ENCODE results near the gene TNF.

The TNF gene

GRCh38 chr6:31610968-31611367 is 35.6 kb downstream of the TNF start:
- no peak overlapping the region for H3K4me3 ChIP-seq (ENCODE audit: low read length)
- no peak for TF ChIP-seq ZNF274 (IDR thresholded peaks at IDR 0.05; ENCODE audit: low read depth, low read length)

DNA sequence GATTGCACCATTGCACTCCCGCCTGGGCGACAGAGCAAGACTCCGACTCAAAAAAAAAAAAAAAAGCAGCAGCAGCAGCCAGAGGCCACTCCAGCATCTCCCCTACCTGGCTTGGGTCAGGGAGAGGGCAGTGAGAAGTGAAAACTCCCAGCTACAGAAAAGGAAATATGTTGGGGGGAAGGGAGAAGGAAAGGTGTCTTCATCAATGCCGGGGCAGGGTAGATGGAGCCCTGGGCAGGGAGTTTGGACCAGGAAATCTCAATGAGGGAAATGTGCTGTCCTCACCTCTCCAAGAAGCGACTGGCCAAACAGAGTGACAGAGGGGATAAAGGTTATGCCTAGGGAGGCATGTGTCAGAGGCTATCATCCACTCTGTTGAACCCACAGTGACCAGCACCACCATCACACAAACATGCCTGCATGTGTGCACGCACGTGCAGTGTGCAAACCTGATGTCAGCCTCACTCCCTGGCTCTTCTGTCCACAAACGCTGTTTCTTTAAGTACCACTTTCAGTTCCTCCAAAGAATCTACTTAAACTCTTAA is 38.8 kb downstream of the TNF start:
- TF ChIP-seq ZNF274 (IDR thresholded peaks at IDR 0.05; ENCODE audit: low read depth, low read length), result no peak
- no peak overlapping the region for H3K4me3 ChIP-seq (ENCODE audit: low read length)

GRCh38 chr6:31614684-31615578 is 39.6 kb downstream of the TNF start, which contains the start of gene AIF1:
TSS of gene AIF1 (plus strand) at chr6:31615234. CDS start at chr6:31615330, 96 bp downstream.
- no peak for TF ChIP-seq ZNF274 (IDR thresholded peaks at IDR 0.05; ENCODE audit: low read depth, low read length)
- peak within 1 kb of the TSS; percentile 38; the same call in 1 of the 2 replicates for H3K4me3 ChIP-seq (ENCODE audit: low read length)

DNA sequence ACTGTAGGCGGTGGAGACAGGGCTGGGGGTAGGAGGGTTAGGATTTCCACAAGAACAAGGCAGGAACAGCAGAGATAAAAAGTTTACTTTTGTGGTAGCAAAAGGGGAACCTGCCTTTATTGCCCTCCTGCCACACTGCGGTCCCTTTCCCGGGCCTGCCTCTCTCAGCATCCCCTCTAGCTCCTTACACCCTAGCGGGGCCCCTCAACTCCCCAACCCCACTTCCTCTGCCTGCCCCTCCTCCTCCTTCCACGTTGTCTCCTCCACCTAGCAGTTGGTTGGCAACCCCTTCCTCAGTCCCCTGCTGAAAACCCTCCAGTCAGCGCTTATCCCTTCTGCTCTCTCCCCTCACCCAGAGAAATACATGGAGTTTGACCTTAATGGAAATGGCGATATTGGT is 40.4 kb downstream of the TNF start:
- no peak for TF ChIP-seq ZNF274 (IDR thresholded peaks at IDR 0.05; ENCODE audit: low read depth, low read length)
- peak overlapping the region; percentile 38; the same call in 1 of the 2 replicates for H3K4me3 ChIP-seq (ENCODE audit: low read length)

DNA sequence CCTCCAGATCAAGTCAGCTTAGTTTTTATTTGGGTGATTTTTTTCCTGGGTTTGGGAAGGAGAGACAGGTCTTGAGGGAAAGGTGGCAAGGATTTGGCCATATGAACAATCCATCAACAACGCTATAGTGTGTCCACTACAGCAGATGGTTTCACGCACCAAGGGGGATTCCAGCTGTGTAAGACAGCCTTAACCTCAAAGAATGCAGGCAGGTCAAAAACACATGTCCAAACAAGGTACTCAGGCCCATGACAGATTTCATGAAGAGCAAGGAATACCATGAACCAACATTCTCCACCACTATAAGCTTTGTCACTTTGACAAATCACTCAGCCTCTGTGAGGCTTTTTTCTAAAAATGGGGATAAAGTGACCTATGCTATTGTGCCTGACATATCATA is 41.6 kb downstream of the TNF start:
- TF ChIP-seq ZNF274 (IDR thresholded peaks at IDR 0.05; ENCODE audit: low read depth, low read length), result no peak
- H3K4me3 ChIP-seq (ENCODE audit: low read length), result no peak overlapping the region

DNA sequence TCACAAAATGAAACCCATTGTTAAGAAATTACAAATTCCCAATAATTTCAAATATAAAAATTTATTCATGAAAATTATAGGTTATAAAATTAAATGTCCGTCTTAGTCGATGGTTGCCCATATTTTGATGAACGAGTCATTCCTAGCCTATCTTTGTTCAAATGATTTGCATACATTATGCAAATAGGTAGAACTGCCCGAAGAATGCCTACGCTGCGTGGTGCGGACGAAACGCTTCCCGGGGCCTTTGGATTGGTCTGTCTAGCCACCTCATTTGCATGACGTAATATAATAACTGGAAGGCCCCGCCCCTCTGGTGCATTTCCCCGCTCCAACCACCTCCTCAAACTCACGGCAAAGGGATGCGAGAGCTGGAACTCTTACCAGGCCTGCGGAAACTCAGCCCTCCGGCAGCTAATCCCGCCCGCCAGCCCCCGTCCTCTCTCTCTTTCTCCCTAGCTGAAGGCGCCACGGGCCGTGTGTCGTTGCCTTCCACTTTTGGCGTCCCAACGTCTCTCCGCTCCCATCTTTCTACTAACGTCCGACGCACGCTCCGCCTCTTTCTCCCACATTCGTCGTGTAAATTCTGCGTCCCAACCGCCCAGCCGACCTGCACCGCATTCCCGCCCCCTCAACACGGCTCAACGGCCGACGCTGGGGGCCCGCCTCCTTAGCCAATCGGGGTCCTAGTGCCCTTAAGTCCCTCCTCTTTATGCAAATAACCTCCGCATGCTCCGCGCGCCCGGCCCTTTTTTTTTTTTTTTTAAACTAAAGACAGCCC is 44.6 kb downstream of the TNF start:
- no peak for TF ChIP-seq ZNF274 (IDR thresholded peaks at IDR 0.05; ENCODE audit: low read depth, low read length)
- peak overlapping the region; percentile 70 for H3K4me3 ChIP-seq (ENCODE audit: low read length)

DNA sequence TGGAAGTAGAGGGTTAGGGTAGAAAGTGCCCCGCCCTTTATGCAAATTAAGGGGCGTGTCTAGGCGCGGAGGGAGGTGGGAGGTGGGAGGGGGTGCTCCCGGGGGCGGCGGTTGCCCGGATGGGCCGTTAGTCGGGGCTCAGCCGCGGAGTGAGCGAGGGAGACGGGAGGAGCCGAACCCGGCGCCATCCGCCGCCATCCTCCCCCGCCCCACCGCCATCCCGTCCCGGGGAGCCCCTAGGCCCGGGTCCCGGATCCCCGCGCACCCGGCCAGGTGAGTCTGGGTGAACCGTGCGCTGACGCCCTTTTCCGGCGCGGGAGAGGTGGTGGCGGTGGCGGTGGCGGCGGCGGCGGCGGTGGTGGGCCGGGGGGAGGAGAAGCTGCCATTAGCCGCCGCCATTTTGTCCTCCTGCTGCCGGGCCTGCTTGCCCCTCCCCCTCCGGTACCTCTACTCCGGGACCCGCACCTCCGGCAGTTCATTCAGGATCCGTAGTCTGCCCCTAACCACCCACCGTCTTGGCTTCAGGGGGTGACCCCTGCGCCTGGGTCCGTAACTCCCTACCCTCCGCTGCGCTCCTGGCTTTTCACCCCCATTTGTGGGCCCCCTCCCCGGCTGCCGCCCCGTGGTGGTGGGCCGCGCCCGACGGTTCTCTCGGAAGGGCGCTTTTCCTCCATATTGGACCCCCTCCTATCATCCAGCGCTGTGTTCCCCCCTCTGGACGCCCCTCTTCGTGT is 45.4 kb downstream of the TNF start, which contains the start of gene PRRC2A:
Gene PRRC2A, plus strand, starts transcription at position 130 of the 734 bp plus-strand sequence. CDS start 2,075 bp downstream, outside the sequence.
- no peak for TF ChIP-seq ZNF274 (IDR thresholded peaks at IDR 0.05; ENCODE audit: low read depth, low read length)
- H3K4me3 ChIP-seq (ENCODE audit: low read length), result peak within 1 kb of the TSS; percentile 99

DNA sequence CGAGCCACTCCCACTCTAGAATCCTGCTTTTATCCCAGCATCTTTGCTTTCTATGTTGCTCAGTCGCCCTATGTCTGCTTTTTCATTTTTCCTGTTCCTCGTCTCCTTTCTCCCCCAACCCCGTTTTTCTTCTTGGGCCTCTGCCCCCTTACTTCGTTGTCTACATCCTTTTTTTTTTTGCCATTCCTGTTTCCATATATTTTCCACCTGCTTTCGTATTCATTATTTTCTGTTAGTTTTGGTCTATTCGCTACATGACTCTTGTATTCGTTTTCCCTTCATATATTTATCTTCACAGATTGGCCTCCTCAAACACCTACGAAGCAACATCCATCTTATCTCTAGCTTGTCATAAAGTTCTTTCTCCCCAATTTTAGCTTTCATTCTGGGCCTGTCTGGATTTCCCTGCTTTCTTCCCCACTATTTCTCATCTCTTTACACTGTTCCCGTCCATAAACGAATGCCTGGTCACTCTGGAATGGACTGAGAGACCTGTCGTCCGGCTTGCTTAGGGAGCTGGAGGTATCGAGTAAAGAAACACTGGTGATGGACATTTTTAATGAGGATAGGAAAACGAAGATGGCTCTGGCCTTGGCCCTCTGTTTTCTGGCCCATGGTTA is 46.1 kb downstream of the TNF start:
- peak overlapping the region; percentile 99 for H3K4me3 ChIP-seq (ENCODE audit: low read length)
- no peak for TF ChIP-seq ZNF274 (IDR thresholded peaks at IDR 0.05; ENCODE audit: low read depth, low read length)

DNA sequence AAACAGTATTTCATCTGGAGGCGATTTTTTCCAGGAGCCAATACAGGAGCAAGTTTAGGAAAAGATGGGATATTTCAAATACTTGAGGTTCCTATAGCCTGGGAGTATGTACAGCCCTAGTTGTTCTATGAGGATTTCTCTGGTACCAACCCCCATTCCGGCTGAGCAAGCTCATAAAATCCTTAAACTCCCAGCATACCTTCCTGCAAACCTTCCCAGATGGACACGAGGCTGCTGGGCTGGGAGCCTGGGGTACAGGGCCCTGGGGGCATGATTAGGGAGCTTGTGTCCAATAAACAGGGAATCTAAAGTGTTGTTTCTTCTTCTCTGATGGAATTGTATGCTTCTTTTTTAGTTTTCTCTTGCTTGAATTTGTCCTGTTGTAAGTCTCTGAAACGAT is 46.6 kb downstream of the TNF start:
- H3K4me3 ChIP-seq (ENCODE audit: low read length), result peak overlapping the region; percentile 99
- no peak for TF ChIP-seq ZNF274 (IDR thresholded peaks at IDR 0.05; ENCODE audit: low read depth, low read length)

GRCh38 chr6:31622684-31623091 is 47.3 kb downstream of the TNF start:
- no peak for TF ChIP-seq ZNF274 (IDR thresholded peaks at IDR 0.05; ENCODE audit: low read depth, low read length)
- H3K4me3 ChIP-seq (ENCODE audit: low read length), result no peak overlapping the region; the same call in 1 of the 2 replicates

DNA sequence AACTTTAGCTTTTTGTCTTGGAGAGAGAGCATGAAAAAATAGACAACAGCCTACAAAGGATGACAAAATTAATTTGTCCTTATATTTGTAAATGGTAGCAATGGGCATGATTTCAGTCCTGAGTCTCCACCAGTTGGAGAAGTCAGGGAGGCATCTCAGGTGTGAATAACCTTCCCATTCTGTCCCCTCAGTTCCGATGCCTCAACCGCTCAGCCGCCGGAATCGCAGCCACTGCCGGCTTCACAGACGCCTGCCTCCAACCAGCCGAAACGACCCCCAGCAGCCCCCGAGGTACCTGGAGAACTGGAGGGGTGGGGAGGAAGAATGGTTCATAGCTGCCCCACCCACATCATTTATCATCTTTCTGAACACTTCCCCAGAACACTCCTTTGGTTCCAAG is 48.7 kb downstream of the TNF start:
- H3K4me3 ChIP-seq (ENCODE audit: low read length), result no peak overlapping the region
- TF ChIP-seq ZNF274 (IDR thresholded peaks at IDR 0.05; ENCODE audit: low read depth, low read length), result no peak

DNA sequence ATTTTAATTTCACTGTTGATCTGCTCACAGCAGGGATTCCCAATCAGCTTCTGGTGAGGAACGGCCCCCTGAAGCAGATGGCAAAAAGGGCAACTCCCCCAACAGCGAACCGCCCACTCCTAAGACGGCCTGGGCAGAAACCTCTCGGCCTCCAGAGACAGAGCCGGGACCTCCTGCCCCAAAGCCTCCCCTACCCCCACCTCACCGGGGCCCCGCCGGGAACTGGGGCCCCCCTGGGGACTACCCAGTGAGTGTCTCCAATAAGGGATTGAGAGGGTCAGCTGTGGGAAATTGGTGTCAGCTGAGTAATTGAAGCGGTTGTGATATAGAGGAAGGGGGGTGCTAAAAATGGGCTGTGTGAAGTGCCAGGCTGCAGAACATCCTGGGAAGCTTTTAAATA is 51.6 kb downstream of the TNF start:
- no peak overlapping the region for H3K4me3 ChIP-seq (ENCODE audit: low read length)
- no peak for TF ChIP-seq ZNF274 (IDR thresholded peaks at IDR 0.05; ENCODE audit: low read depth, low read length)

DNA sequence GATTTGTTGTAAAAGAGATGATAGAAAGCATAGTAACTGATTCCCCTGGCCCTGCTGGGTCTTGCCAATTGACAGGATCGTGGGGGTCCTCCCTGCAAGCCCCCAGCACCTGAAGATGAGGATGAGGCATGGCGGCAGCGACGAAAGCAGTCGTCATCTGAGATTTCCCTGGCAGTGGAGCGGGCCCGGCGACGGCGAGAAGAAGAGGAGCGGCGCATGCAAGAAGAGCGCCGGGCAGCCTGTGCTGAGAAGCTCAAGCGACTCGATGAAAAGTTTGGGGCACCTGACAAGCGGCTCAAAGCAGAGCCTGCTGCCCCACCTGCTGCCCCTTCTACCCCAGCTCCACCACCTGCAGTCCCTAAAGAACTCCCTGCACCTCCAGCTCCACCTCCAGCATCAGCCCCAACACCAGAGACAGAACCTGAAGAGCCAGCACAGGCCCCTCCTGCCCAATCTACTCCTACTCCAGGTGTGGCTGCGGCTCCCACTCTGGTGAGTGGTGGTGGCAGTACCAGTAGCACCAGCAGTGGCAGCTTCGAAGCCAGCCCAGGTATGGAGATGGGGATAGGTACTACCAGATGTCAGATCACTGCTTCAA is 52.4 kb downstream of the TNF start:
- TF ChIP-seq ZNF274 (IDR thresholded peaks at IDR 0.05; ENCODE audit: low read depth, low read length), result no peak
- no peak overlapping the region for H3K4me3 ChIP-seq (ENCODE audit: low read length)
